ENCODE data around the gene LGALS3.
"Not testable (repeated sequence)": the region's sequence is repeated elsewhere in the genome, so short reads cannot be mapped to it uniquely, and the experiment has no call there.

Gene LGALS3

DNA sequence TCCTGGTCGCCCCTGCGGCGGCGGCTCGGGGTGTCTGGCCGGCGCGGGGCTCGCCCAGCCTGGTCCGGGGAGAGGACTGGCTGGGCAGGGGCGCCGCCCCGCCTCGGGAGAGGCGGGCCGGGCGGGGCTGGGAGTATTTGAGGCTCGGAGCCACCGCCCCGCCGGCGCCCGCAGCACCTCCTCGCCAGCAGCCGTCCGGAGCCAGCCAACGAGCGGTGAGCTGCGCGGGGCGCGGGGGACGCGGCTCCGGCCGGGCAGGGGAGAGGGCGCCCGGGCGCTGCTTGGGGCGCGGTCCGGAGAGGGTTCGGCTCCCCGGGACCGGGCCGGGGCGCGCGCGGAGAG is at the start of gene LGALS3:
TSS of gene LGALS3 (plus strand) at position 167 of the 342 bp plus-strand sequence. CDS start 8,122 bp downstream, outside the sequence.
- no peak for DNase-seq (ENCODE audit: low read depth)

DNA sequence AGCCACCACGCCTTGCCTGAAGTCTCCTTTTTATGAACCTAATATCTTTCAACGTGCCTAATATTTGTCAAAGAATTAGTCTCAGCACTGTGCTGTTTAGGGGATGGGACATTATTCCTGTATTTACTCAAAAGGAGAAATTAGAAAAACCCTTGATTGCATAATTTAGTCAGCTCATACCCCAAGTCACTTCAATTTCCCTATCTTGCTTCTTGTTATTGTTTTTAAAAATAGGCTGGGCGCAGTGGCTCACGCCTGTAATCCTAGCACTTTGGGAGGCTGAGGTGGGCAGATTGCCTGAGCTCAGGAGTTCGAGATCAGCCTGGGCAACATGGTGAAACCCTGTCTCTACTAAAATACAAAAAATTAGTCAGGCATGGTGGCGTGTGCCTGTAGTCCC is 49.1 kb upstream of the LGALS3 start:
- not testable (repeated sequence) for DNase-seq (ENCODE audit: low read depth)

DNA sequence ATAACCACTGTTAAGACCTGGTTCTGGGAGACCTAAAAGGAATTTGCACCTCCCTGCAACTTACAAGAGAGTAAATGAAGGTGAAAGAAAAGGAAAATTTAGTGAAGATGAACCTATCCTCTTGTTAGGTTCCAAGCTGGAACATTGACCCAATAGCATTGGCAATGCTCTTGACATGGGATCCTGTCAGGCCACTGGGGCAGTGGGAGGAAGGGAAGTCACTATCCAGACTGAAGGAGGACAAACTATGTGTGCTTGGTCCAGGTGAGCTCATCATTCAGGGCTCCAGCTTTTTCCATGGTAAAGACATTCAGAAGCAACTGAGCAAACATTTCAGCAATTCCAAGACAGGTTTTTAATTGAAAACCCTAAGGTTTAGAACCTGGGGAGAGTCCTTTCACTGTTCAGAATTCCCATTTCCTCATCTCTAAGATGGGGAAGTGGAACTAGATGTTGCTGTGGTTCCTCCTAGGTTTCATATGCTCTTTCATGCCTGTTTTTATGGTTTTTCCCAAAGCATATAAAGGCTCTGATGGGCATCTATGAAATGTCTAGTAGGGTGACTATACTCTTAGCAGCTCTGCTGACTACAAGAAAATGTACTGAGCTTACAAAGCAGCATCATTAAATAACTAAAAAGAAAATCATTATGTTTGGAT is 44.5 kb upstream of the LGALS3 start:
- DNase-seq (ENCODE audit: low read depth), result no peak

DNA sequence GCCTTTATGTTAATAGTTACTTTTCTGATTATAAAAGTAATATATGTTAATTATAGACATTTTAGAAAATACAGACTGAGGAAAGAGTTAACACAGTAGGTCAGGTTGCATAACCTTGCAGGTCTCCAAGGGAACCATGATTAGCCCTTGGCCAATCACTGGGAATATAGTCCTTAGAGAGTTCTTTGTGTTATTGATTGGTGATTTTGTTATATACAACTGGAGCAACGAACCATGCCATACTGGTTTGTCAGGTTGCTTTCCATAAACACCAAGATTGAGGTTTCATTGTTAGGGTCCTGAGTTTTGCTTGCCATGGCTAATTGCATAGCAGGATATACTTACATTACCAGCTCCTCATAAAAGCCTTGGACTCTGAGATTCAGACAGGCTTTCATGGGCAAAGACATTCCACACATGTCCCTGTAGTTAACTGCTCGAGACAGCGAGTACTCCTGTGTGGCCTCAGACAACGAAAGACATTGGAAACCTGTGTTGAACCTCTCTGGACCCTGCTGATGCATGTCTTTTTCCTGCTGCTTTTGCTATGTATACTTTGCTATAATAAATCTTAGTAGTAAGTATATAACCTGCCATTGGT is 43.9 kb upstream of the LGALS3 start:
- no peak for DNase-seq (ENCODE audit: low read depth)

DNA sequence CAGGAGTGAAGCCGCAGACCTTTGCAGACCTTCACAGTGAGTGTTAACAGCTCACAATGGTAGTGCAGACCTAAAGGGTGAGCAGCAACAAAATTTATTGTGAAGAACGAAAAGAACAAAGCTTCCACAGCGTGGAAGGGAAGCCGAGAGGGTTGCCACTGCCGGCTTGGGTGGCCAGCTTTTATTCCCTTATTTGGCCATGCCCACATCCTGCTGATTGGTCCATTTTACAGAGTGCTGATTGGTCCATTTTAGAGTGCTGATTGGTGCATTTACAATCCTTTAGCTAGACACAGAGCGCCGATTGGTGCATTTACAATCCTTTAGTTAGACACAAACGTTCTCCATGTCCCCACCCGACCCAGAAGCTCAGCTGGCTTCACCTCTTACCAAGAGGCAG is 42.1 kb upstream of the LGALS3 start:
- no peak for DNase-seq (ENCODE audit: low read depth)

DNA sequence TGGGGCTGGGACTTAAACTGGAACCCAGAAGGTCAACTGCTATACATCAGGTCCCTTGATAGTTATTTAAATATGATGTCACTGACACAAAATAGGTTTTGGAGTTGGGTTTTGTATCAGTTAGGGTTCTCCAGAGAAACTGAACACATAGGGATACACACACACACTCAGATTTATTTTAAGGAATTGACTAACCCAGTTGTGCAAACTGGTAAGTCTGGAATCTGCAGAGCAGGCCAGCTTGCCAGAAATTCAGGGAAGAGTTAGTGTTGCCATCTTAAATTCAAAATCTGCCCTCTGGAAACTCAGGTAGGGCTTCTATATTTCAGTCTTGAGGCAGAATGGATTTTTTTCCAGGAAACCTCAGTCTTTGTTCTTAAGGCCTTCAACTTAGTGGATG is 40.7 kb upstream of the LGALS3 start:
- no peak for DNase-seq (ENCODE audit: low read depth)

DNA sequence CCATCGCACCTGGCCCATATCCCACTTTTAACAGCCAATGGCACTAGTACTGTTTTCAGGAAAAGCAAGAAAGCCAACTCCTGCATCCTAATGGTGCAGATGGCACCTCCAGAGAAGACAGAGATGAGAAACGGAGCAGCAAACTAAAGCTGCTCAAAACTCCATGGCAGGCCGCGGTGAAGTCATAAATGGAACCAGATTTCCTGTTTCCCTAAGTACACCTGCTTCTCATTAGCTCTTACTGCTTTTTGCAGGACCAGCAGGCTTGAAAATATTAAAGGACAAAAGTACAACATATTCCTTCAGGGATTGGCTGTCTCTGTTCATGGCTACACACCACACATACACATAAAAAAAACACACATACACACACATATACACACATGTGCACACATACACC is 36.7 kb upstream of the LGALS3 start:
- DNase-seq (ENCODE audit: low read depth), result no peak

DNA sequence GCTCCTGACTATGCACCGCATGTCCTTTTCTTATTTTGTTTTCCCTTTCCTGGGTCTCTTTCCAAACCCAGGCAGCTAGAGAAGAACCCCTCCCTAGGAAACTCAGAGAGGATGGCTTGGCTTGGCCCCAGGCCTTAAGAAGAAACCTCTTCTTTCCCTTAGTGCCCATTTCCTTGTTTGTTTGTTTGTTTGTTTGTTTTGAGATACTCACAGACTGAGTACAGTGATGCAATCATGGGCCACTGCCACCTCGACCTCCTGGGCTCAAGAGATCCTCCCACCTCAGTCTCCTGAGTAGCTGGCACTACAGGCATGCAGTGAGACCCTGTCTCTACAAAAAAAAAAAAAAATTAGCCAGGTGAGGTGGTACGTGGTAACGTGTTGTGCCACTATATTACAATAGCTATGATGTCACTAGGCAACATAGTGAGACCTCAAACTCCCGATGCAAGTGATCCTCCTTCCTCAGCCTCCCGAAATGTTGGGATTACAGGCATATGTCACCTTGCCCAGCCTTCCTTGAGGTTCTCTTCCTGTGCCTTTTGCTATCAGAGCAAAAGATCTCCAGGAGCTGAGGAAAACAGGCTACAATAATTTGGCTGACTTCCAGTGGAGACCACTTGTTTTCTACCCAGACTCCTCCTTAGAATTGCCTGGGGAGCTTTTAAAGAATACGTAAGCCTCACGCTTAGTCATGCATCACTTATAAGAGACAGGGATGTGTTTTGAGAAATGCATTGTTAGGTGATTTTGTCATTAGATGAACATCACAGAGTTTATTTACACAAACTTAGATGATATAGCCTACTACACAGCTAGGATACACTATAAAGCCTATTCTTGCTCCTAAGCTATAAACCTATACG is 34.5 kb upstream of the LGALS3 start:
- no peak for DNase-seq (ENCODE audit: low read depth)

DNA sequence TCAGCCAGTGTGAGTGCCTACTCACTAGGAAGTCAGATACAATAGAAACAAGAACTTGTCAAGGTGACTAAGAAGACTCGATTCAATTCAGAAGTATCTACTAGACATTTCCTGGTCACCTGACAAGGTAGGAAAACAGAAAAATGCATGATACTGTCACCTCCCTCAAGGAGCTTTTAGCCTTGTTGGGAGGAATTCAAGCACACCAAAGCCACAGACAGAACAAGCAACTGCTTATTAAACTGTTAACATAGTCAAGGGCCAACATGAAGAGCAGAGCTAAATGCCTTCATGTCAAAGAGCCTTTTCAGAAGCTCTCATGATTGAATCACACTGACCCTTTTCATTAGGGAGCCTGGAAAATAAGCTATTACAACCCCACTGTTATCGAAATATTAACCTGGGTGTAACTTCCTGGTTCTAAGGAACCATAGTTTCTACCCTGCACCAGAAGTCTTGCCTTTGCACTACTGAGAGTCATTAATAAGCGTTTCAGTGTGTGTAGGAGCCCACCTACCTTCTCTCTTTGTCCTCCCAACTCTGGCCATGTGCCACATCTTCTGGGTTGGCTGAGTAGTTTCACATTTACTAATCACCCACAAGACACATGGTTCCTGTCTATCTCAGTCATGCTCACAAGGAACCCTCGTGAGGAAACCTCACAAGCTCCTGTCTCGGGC is 31.0 kb upstream of the LGALS3 start:
- no peak for DNase-seq (ENCODE audit: low read depth)

DNA sequence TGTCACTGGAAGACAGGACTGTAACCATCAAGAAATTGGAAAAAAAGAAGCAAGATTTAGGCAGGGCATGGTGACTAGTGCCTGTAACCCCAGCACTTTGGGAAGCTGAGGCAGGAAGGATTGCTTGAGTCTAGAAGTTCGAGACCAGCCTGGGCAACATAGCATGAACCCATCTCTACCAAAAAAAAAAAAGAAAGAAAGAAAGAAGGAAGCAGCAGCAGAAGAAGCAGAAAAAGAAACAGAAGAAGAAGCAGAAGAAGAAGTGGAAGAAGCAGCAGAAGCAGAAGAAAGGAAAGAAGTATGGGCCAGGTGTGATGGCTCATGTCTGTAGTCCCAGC is 30.5 kb upstream of the LGALS3 start:
- no peak for DNase-seq (ENCODE audit: low read depth)

DNA sequence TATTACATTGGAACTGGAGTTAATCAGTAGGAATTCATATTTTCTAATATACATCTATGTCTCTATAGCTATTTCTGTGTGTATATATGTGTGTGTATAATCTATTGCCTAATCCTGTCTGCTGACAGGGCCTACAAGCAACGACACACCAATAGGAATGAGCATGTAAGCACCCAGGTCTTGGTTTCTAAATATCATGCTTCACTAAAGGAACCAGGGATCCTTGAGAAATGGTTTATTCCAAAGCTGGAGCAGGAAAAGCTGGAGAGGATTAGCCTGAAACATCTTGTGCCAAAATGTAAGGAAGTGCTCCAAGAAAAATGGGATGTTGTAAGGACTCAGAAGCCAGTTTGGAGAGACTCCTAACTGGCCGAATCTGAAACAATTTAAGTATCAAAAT is 29.3 kb upstream of the LGALS3 start:
- no peak for DNase-seq (ENCODE audit: low read depth)

DNA sequence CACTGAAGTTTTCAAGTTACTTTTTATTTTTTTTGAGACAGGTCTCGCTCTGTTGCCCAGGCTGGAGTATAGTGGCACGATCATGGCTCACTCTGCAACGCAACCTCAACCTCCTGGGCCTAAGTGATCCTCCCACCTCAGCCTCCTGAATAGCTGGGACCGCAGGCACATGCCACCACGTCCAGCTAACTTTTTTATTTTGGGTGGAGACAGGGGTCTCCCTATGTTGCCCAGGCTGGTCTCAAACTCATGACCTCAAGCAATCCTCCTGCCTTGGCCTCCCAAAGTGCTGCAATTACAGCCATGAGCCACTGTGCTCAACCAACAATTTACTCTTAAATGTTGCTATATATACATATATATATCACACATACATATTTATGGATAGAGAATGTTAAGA is 27.4 kb upstream of the LGALS3 start:
- DNase-seq (ENCODE audit: low read depth), result no peak

DNA sequence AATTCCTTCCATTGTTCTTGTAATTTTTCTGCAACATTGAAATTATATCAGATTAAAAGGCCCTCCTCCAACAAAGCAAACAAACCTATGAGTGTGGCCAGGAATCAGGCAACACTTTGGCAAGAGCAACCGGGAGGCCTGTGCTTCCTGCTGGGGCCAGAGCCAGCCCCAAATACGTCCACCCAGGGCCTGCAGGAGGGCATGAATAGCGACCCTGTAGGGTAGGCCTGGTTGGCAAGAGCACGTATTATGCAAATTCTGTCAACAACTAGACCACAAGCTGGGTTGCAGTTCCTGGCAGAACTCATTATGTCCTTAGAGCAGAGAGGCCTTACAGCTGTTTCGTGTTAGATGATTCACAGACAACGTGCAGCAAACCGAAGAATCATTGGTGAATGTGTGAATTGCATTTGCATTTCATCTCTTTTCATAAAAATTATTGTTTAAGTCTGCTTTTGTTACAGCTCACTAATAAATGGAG is 26.9 kb upstream of the LGALS3 start:
- peak; percentile 93 for DNase-seq (ENCODE audit: low read depth)

DNA sequence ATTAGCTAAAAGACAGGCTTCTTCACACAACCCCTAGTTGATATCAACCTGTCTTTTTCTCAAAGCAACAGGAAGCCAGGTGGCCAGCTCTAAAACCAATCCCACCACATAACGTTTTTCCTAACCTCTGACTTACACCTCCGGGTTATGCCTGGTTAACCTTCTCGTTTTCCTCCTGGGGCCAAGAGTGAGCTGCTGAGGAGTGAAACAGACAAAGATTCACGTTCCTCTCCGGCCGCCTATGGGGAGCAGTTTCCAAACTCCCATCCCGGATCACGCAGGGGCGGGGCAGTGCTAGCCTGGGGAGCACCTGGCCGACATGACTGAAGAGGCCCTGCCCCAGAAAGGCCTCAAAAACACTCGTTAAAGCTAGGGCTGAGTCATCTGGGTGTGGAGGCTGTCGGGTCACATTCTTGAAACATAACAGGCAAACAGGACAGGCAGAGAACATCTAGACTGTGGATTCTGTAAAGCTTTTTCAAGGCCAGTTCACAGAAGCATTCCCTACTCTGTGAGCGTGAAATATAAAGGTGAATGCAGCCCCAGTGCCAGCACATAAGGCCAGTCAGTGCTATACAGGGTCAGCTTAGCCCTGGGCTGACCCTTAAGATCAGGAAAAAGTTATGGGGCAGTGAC is 25.9 kb upstream of the LGALS3 start:
- peak; percentile 91 for DNase-seq (ENCODE audit: low read depth)

DNA sequence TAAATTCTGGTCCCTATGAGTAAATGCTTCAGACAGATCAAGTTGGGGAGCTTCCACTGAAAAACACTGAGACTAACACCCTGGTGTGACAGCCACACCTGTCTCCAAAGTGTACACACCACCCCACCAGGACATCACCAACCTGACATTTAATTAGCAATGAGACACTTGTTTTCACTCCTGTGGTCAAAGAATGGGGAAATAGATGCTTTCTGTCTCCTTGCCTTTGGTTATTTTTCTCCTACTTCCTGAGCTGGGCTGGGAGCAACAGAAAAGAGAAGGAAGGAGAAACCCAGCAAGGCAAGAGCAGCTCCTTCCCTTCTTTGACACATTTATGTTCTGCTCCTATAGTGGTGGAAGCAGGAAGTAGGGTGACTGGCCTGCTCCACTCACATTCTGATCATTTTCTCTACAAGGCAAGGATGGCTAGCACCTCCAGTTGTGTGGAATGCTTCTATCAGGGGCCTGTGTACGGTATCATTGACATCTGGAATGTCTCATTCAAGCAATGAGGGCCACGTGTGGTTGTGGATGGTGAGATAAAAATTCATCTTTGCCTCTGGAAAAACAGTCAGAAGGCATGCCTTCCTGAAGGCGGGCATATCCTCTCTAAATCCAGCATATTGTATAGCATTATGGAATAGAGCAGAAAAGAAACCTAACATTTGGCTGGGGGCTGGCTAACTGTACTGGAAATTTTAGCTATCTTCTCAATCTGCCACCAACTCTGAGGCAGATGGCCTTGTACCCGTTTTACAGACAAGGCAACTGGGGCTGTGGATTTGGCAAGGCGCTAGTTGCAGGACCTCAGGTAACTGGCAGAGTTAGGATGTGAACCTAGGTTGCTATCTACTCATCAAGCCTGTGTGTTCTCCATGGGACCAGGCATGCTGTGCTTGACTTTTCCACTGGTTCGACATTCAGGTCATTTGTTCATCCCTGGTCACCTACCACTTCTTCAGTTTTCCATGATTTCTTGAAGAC is 24.8 kb upstream of the LGALS3 start:
- no peak for DNase-seq (ENCODE audit: low read depth)

DNA sequence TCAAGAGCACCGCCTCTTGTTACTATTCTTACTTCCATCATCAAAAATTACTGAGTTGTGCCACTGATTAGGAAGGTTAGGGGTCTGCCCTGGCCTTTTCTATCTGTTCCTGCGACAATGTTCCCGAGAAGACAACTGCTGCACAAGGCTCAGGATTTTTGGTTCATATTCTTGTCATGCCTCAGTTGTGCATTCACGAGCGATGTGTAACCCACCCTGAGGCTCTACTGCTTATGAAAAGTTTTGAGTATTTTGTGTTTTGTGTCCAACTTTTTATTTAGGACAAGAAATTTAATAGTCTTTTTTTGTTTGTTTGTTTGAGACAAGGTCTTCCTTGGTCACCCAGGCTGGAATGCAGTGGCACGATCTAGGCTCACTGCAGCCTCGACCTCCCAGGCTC is 23.1 kb upstream of the LGALS3 start:
- no peak for DNase-seq (ENCODE audit: low read depth)

DNA sequence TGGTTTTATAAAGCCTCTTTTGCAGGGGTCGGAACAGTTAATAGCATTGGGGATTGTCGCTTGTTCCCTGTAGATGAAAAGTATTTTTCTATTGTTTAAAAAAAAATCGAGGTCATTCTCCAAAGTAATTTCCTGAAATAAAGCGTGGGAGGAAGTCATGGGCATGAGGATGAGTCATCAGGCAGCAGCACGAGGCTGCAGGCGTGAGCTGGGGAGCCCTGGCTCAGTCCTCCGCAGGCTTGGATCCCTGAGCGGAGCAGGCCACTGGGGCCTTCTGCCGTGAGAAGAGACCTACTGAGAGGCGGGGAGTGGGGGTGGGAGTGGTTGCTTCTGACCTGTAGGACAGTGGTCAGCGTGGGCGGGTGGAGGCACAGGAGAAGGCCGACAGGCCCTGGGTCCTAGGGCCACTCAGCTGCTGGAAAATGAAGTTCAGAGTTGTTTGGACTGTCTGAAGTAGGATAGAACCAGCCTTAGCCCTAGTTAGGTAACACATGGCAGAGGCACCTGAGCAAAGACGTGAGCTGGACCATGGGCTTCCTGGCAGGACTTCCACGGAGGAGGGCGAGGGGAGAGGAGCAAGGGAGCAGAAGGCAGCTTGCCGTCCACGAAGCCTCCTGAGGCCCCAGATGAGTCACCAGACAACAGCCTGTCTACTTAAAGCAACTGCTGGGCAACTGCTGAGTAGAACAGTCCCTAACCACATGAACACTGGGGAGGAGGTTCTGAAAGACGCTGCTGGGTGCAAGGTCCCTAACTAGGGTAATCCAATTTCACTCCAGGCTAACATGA is 21.1 kb upstream of the LGALS3 start:
- no peak for DNase-seq (ENCODE audit: low read depth)

DNA sequence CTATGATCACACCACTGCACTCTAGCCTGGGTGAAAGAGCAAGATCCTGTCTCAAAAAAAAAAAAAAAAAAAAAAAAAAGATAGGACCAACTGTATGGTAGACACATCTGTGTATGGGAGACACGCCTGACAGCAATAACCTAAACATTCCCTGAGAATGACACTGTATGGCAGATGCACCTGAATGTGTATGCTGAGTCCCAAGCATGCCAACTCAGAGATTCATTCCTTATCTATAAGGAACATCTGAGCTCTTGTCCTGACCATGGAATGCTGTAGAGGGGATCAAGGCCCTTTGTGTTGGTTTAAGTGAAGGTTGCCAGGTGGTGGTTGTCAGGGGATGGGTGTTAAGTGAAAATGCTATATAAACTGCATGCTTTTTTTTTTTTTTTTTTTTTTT is 19.2 kb upstream of the LGALS3 start:
- no peak for DNase-seq (ENCODE audit: low read depth)

DNA sequence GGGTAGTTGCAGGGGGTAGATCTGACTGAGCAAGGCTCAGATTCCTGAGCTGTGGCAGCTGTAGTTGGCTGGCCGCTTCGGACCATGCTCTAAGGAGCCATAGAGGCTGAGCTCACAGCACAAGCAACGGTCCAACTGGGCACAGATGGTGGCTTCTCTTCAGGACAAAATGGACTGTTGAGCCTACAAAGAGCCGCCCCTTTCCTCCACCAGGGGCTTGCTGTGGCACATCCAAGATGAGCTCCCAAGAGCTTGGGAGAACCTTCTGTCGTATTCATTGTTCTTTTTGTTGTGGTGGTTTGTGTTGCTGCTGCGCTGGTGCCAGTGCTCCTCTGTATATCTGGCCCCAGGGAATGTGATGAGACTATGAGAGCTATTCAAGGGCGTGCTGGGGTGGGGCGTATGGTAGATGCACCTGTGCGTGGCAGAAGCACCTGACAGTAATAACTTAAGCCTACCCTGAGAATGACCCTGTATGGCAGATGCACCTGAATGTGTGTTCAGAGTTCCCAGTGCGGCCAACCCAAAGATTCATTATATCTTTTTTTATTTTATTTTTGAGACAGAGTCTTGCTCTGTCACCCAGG is 17.8 kb upstream of the LGALS3 start:
- DNase-seq (ENCODE audit: low read depth), result no peak

DNA sequence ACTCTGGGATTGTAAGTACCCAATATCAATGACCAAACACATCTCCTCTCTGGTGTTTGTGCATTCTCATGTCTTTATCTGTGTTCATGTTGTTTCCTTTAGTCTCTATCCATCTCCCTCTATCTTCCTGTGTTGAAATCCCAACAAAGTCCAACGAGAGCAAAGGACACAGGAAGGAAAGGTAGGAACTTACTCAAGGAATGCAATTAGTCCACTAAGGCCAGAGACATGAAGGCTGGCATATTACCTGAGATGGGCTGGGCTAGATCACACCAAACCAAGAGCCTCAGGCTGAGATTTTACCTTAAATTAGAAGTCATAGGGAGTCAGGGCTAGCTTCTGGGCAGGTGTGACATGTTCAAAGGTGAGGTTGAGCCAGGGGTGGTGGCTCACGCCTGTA is 14.3 kb upstream of the LGALS3 start:
- DNase-seq (ENCODE audit: low read depth), result no peak

Data from HS-5 (cell line).